ENCODE measurements around the gene TIMM13. TPM values are rescaled to one million over a fixed set of nuclear protein-coding genes. Genes with fewer than 3 reads are reported as not detected.

Gene TIMM13
- total and polyA plus RNA-seq, 4 donors = 27.8 to 41.9 (median 37.2) TPM

Small RNAs within 50 kb of the gene (microRNA-seq; reads per million reads assigned to microRNA genes)
- gene MIR7108 = 0 reads per million in 2 donors

Other genes with a start within 250 kb of the TIMM13 start
- gene PLEKHJ1, start 191.3 kb downstream of the TIMM13 start, total RNA-seq = 10 to 100 TPM; 24.9 to 37.7 TPM
- 10 to 100 TPM; 50.9 to 56.2 TPM for gene PLEKHJ1, start 191.3 kb downstream of the TIMM13 start, polyA plus RNA-seq
- 10 to 100 TPM; 56.1 to 62.2 TPM for gene SF3A2, start 190.8 kb downstream of the TIMM13 start, total RNA-seq
- gene SF3A2, start 190.8 kb downstream of the TIMM13 start, polyA plus RNA-seq = 10 to 100 TPM; 23.8 to 64.9 TPM
- gene AMH, start 178.3 kb downstream of the TIMM13 start, total RNA-seq = 1 to 10 TPM; 1.5 to 1.8 TPM
- gene AMH, start 178.3 kb downstream of the TIMM13 start, polyA plus RNA-seq = 1 to 10 TPM; 1.7 to 3.1 TPM
- under 1 TPM in 1 of 2 donors, not detected in 1; 0.42 TPM for gene JSRP1, start 171.2 kb downstream of the TIMM13 start, total RNA-seq
- under 1 TPM in 1 of 2 donors, not detected in 1; 0.38 TPM for gene JSRP1, start 171.2 kb downstream of the TIMM13 start, polyA plus RNA-seq
- gene PEAK3, start 145.4 kb downstream of the TIMM13 start, total RNA-seq = 1 to 10 TPM in 1 of 2 donors, under 1 TPM in 1; 0.93 to 1.5 TPM
- gene PEAK3, start 145.4 kb downstream of the TIMM13 start, polyA plus RNA-seq = under 1 TPM in 1 of 2 donors, not detected in 1; 0.88 TPM
- gene LINGO3, start 119.4 kb downstream of the TIMM13 start, total RNA-seq = not detected
- gene LINGO3, start 119.4 kb downstream of the TIMM13 start, polyA plus RNA-seq = under 1 TPM in 1 of 2 donors, not detected in 1; 0.08 TPM
- gene LSM7, start 99.0 kb downstream of the TIMM13 start, total RNA-seq = 10 to 100 TPM; 43.7 to 45.8 TPM
- 100 to 1,000 TPM; 133 to 155 TPM for gene LSM7, start 99.0 kb downstream of the TIMM13 start, polyA plus RNA-seq
- gene SPPL2B, start 98.9 kb downstream of the TIMM13 start, total RNA-seq = 10 to 100 TPM; 29.3 to 49.1 TPM
- gene SPPL2B, start 98.9 kb downstream of the TIMM13 start, polyA plus RNA-seq = 10 to 100 TPM; 13.3 to 78.1 TPM
- gene TMPRSS9, start 67.3 kb downstream of the TIMM13 start, total RNA-seq = under 1 TPM; 0.23 to 0.27 TPM
- not detected for gene TMPRSS9, start 67.3 kb downstream of the TIMM13 start, polyA plus RNA-seq
- gene LMNB2, start 29.4 kb upstream of the TIMM13 start, total RNA-seq = 10 to 100 TPM; 18.0 to 19.7 TPM
- gene LMNB2, start 29.4 kb upstream of the TIMM13 start, polyA plus RNA-seq = 1 to 10 TPM; 7.1 to 7.4 TPM
- gene GADD45B, start 48.5 kb upstream of the TIMM13 start, total RNA-seq = 100 to 1,000 TPM in 1 of 2 donors, 10 to 100 TPM in 1; 99.5 to 185 TPM
- gene GADD45B, start 48.5 kb upstream of the TIMM13 start, polyA plus RNA-seq = 100 to 1,000 TPM; 127 to 262 TPM